Measurements from ENCODE around the gene CANX. TPM values are rescaled to one million over a fixed set of nuclear protein-coding genes. Genes with fewer than 3 reads are reported as not detected.

CANX gene
- total RNA-seq, 4 donors from 2014 or later, result 155 to 550 (median 392) TPM

- no peaks in the 10 kb centered on the region for H3K9me3 ChIP-seq
- intact Hi-C loops (cut with DNase I; ENCODE audit: low total_unique reads), result no loop called here
- no peak for DNase-seq
Measured at GRCh38 chr5:179699616-179700237, 960 bp downstream of the CANX start.

GRCh38 chr5:179700401-179700918 lies 1.7 kb downstream of the CANX start:
- H3K27me3 ChIP-seq, result no peaks in the 10 kb centered on the region
- no peaks in the 10 kb centered on the region for H3K36me3 ChIP-seq
- no peaks in the 10 kb centered on the region for H3K4me1 ChIP-seq
- intact Hi-C loops (cut with DNase I; ENCODE audit: low total_unique reads), result no loop called here
- peak overlapping the region; percentile 54 to 95 for H3K4me3 ChIP-seq
- H3K27ac ChIP-seq, result peak overlapping the region in 1 of 2 donors; percentile 84
- H3K9me3 ChIP-seq, result no peaks in the 10 kb centered on the region
- DNase-seq, result no peak
- TF ChIP-seq CTCF (IDR thresholded peaks at IDR 0.05) (no peak), POLR2A (IDR thresholded peaks at IDR 0.05) (no peak)

More at GRCh38 chr5:179699616-179700237, 960 bp downstream of the CANX start:
- H3K4me1 ChIP-seq, result no peaks in the 10 kb centered on the region
- H3K27me3 ChIP-seq, result no peaks in the 10 kb centered on the region
- TF ChIP-seq CTCF (IDR thresholded peaks at IDR 0.05), result no peak
- TF ChIP-seq POLR2A (IDR thresholded peaks at IDR 0.05), result no peak
- H3K36me3 ChIP-seq, result no peaks in the 10 kb centered on the region
- H3K4me3 ChIP-seq, result peak overlapping the region; percentile 54 to 95
- H3K27ac ChIP-seq, result peak overlapping the region; percentile 84 to 97

GRCh38 chr5:179716286-179716685 lies 17.5 kb downstream of the CANX start:
- H3K36me3 ChIP-seq, result no peaks in the 10 kb centered on the region
- H3K9me3 ChIP-seq, result no peaks in the 10 kb centered on the region
- no peak overlapping the region for H3K27ac ChIP-seq
- no peak for DNase-seq
- no peak overlapping the region for H3K4me3 ChIP-seq
- H3K27me3 ChIP-seq, result no peaks in the 10 kb centered on the region
- H3K4me1 ChIP-seq, result no peaks in the 10 kb centered on the region
- intact Hi-C loops (cut with DNase I; ENCODE audit: low total_unique reads), result no loop called here
- TF ChIP-seq POLR2A (IDR thresholded peaks at IDR 0.05), result no peak
- TF ChIP-seq CTCF (IDR thresholded peaks at IDR 0.05), result no peak

- H3K4me1 ChIP-seq, result no peaks in the 10 kb centered on the region
- H3K27ac ChIP-seq, result no peak overlapping the region
- no peaks in the 10 kb centered on the region for H3K27me3 ChIP-seq
- no peaks in the 10 kb centered on the region for H3K9me3 ChIP-seq
- DNase-seq, result no peak
- intact Hi-C loops (cut with DNase I; ENCODE audit: low total_unique reads), result no loop called here
- H3K4me3 ChIP-seq, result no peak overlapping the region
- TF ChIP-seq POLR2A (IDR thresholded peaks at IDR 0.05) (no peak), CTCF (IDR thresholded peaks at IDR 0.05) (no peak)
- no peaks in the 10 kb centered on the region for H3K36me3 ChIP-seq
Measured at GRCh38 chr5:179720222-179720621, 21.5 kb downstream of the CANX start.

- TF ChIP-seq POLR2A (IDR thresholded peaks at IDR 0.05), result no peak
- no peak for TF ChIP-seq CTCF (IDR thresholded peaks at IDR 0.05)
- Histone ChIP-seq H3K27ac (no peak overlapping the region), H3K4me1 (no peaks in the 10 kb centered on the region), H3K27me3 (no peaks in the 10 kb centered on the region), H3K9me3 (no peaks in the 10 kb centered on the region), H3K4me3 (no peak overlapping the region), H3K36me3 (no peaks in the 10 kb centered on the region)
- DNase-seq, result no peak
- intact Hi-C loops (cut with DNase I; ENCODE audit: low total_unique reads), result no loop called here
Measured at GRCh38 chr5:179724163-179724562, 25.4 kb downstream of the CANX start.

Measured in uterus (tissue), 4 donors.